Osteocyte (in vitro differentiated cells): ENCODE data around the gene SDC3. TPM values are rescaled to one million over a fixed set of nuclear protein-coding genes. Genes with fewer than 3 reads are reported as not detected.
"Not testable (repeated sequence)": the region's sequence is repeated elsewhere in the genome, so short reads cannot be mapped to it uniquely, and the experiment has no call there.

Source experiments
- DNase-seq: peaks from one replicate; pipeline ENCODE4 v3.0.0; 2021; ENCODE audit warnings: mixed read lengths; ENCODE audit not compliant: unreplicated experiment; ENCODE audit errors: extremely low spot score
- H3K27ac Mint-ChIP-seq: one replicate; pipeline ENCODE4 v1.8.0; 2021; ENCODE audit warnings: mild to moderate bottlenecking, mixed read lengths; ENCODE audit not compliant: unreplicated experiment
- H3K27me3 Mint-ChIP-seq: one replicate; pipeline ENCODE4 v1.8.0; 2021; ENCODE audit warnings: mixed read lengths; ENCODE audit not compliant: unreplicated experiment
- H3K36me3 Mint-ChIP-seq: one replicate; pipeline ENCODE4 v1.8.0; 2021; ENCODE audit warnings: mixed read lengths; ENCODE audit not compliant: unreplicated experiment
- H3K4me1 Mint-ChIP-seq: one replicate; pipeline ENCODE4 v1.8.0; 2021; ENCODE audit warnings: mixed read lengths; ENCODE audit not compliant: unreplicated experiment
- H3K4me3 Mint-ChIP-seq: one replicate; pipeline ENCODE4 v1.8.0; 2021; ENCODE audit warnings: mild to moderate bottlenecking, moderate library complexity, mixed read lengths; ENCODE audit not compliant: unreplicated experiment
- H3K9me3 Mint-ChIP-seq: one replicate; pipeline ENCODE4 v1.8.0; 2021; ENCODE audit warnings: mixed read lengths; ENCODE audit not compliant: unreplicated experiment
- CTCF ChIP-seq: fragments of 200-600 bp; sonication (generic); IDR thresholded peaks from 2 replicates; pipeline ENCODE4 v1.5.0; 2021; ENCODE audit warnings: antibody characterized with exemption, mild to moderate bottlenecking, moderate library complexity
- total RNA-seq: library from RNA; stranded (reverse); gene quantifications from 2 replicates; pipeline ENCODE4 v1.2.1, GENCODE V29; 2021

The SDC3 gene
- total RNA-seq, 1 donor from 2014 or later, result 54.4 TPM

DNA sequence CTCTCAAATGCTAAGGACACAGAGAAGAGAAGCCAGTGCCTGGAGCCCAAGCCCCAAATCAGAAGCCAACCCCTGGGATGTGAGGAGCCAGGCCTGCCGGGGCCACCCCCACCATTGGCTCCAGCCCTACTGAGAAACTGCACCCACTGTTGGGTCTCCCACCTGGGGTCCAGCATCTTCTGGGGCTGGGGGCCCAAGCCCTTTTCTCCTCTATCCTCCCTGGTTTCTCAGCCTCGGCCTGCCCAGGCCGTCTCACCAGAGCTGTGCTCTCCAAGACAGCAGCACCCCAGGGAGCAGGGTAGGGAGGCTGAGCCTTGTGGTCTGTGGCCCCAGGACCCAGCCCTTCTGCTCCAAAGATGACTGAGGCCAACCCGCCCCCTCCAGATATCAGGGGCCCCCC lies 37.9 kb downstream of the SDC3 start:
- Mint-ChIP-seq H3K36me3 (peaks cover 11% of the 10 kb centered on the region), H3K4me1 (peaks cover 1% of the 10 kb centered on the region), H3K27me3 (no peaks in the 10 kb centered on the region), H3K9me3 (no peaks in the 10 kb centered on the region), H3K27ac (no peak overlapping the region), H3K4me3 (no peak overlapping the region)
- no peak for TF ChIP-seq CTCF
- DNase-seq, result no peak

DNA sequence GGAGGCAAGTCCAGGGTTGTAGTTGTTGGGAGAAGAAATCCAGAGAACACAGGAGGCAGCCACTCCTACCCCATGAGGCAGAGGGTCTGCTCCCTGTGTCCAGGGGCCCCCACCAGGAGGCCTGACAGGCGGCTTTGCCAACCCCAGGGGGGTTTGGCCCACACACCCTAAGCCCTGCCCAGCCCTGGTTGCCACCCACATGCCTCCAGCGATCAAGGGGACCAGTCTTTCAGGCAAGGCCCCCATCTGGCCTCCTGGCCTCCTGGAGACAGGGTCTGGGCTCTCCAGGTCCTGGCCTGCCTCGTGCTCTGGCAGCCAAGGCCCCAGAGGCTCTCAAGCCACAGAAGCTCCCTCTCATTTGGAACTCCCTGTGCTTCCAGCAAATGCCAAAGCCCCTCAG lies 38.5 kb downstream of the SDC3 start:
- DNase-seq, result no peak
- H3K36me3 Mint-ChIP-seq, result peaks cover 11% of the 10 kb centered on the region
- H3K27ac Mint-ChIP-seq, result no peak overlapping the region
- H3K4me1 Mint-ChIP-seq, result peaks cover 1% of the 10 kb centered on the region
- H3K9me3 Mint-ChIP-seq, result no peaks in the 10 kb centered on the region
- H3K27me3 Mint-ChIP-seq, result no peaks in the 10 kb centered on the region
- H3K4me3 Mint-ChIP-seq, result no peak overlapping the region
- no peak for TF ChIP-seq CTCF

GRCh38 chr1:30868833-30869435 lies 39.6 kb downstream of the SDC3 start:
- H3K4me1 Mint-ChIP-seq, result peaks cover 1% of the 10 kb centered on the region
- DNase-seq, result no peak
- peaks cover 11% of the 10 kb centered on the region for H3K36me3 Mint-ChIP-seq
- H3K27me3 Mint-ChIP-seq, result no peaks in the 10 kb centered on the region
- no peak for TF ChIP-seq CTCF
- H3K9me3 Mint-ChIP-seq, result no peaks in the 10 kb centered on the region
- H3K4me3 Mint-ChIP-seq, result no peak overlapping the region
- no peak overlapping the region for H3K27ac Mint-ChIP-seq

DNA sequence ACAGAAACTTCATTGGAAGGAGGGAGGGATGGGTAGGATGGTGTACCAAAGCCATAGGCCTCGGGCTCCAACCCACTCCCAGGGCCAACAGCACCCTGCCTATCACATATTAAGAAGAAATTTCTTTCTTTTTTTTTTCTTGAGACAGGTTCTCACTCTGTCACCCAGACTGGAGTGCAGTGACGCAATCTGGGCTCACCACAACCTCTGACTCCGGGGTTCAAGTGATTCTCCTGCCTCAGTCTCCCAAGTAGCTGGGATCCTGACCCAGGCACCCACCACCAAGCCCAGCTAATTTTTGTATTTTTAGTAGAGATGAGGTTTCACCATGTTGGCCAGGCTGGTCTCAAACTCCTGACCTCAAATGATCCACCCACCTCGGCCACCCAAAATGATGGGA lies 40.5 kb downstream of the SDC3 start:
- H3K4me3 Mint-ChIP-seq, H3K27ac Mint-ChIP-seq, H3K9me3 Mint-ChIP-seq, DNase-seq, H3K36me3 Mint-ChIP-seq, H3K4me1 Mint-ChIP-seq, H3K27me3 Mint-ChIP-seq: not testable (repeated sequence)

- Mint-ChIP-seq H3K4me1 (peaks cover 1% of the 10 kb centered on the region), H3K4me3 (no peak overlapping the region), H3K36me3 (peaks cover 5% of the 10 kb centered on the region), H3K27ac (no peak overlapping the region), H3K9me3 (no peaks in the 10 kb centered on the region), H3K27me3 (no peaks in the 10 kb centered on the region)
- no peak for TF ChIP-seq CTCF
- DNase-seq, result no peak
Observed at GRCh38 chr1:30867537-30867936, 41.0 kb downstream of the SDC3 start.

- Mint-ChIP-seq H3K27ac (no peak overlapping the region), H3K9me3 (no peaks in the 10 kb centered on the region), H3K4me1 (no peaks in the 10 kb centered on the region), H3K4me3 (no peak overlapping the region), H3K27me3 (no peaks in the 10 kb centered on the region), H3K36me3 (no peaks in the 10 kb centered on the region)
- DNase-seq, result no peak
- TF ChIP-seq CTCF, result no peak
Observed at GRCh38 chr1:30866594-30866993, 42.0 kb downstream of the SDC3 start.
